Activated CD4-positive, alpha-beta T cell treated with anti-CD3 and anti-CD28 coated beads, Interleukin-2, amount 50 U/mL, for 1 hour (primary cell): ENCODE measurements around the gene CCSER1.
"Not testable (repeated sequence)": the region's sequence is repeated elsewhere in the genome, so short reads cannot be mapped to it uniquely, and the experiment has no call there.

Experiments used
- DNase-seq: peaks from one replicate; pipeline ENCODE4 v3.0.0-alpha.2; 2020

CCSER1 gene

GRCh38 chr4:90745176-90745575 is 618.0 kb downstream of the CCSER1 start:
- DNase-seq: no peak

DNA sequence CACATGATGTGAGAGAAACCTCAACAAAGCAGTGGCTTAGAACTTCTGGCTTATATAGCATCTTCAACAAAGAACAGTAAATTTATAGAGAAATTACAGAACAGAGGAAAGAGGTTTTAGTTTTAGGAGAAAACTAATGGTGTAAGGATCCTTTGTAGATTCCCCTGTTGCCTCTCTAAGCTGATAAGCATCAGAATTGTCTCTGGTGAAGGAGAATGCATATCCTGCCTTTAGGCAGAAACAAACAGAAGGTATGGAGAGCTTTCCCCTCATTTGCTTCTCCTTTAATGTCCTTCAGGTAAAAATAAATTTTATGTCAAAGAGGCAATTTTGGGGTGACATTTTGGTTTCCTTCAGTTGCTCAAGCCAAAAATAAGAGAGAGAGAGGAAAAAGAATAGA is 625.9 kb downstream of the CCSER1 start:
- no peak for DNase-seq

DNA sequence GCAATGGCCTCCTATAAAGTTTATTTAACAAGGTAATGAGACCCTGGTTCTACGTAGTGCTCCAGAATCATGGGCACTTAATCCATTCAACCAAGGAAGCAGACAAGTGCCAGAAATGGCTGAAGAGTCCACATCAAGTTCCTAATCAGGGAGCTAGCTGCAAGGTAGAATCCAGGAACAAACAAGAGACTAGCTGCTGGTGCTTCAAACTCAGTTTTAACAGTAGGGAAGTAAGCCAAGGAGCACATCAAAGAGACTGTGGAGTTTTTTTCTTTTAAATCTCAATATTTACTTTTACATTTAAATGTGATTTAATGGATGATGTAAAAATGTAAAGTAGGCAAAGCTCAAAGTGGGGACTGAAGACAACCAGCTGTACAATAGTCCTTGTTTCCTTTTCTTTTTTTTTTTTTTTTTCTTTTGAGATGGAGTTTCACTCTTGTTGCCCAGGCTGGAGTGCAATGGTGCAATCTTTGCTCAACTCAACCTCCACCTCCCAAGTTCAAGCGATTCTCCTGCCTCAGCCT is 630.4 kb downstream of the CCSER1 start:
- no peak for DNase-seq

DNA sequence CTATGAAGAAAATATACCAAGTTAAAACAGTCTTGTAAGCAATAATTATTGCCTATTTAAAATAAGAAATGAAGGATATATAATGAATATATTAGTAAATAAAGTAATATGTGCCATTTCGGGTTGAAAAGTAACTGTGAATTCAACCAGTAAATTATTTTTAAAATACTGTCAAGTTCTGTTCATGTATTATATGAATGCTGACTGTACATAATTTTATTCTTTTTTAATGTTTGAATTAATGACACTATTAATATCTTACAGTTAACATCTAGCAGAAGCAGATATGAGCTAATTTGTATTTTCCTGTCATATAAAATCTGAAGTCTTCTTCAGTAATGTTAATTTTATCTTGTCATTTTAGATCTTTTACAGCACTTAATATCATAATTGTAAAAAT is 632.9 kb downstream of the CCSER1 start:
- no peak for DNase-seq

- DNase-seq: no peak
These were observed 639.6 kb downstream of the CCSER1 start for GRCh38 chr4:90766837-90767236.

- DNase-seq: no peak
These were observed 642.1 kb downstream of the CCSER1 start for GRCh38 chr4:90769251-90769650.

GRCh38 chr4:90780193-90780592 is 653.0 kb downstream of the CCSER1 start:
- no peak for DNase-seq

DNA sequence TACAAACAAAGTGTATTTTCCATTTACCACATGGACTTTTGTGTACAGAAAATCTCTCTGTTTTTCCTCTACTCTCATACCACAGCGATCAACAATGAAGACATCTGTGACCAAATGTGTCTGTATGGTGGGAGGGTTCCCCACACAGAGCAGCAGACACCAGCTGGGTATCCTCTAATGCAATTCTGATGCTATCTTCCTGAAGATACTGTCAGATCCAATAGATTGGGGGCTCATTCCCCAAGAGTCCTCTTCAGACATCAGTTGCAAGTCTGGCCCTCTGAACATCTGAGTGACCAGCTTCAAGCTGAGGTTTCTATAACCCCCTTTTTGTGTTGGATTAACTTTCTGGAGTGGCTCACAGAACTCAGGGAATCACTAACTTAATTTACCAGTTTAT is 659.4 kb downstream of the CCSER1 start:
- no peak for DNase-seq

DNA sequence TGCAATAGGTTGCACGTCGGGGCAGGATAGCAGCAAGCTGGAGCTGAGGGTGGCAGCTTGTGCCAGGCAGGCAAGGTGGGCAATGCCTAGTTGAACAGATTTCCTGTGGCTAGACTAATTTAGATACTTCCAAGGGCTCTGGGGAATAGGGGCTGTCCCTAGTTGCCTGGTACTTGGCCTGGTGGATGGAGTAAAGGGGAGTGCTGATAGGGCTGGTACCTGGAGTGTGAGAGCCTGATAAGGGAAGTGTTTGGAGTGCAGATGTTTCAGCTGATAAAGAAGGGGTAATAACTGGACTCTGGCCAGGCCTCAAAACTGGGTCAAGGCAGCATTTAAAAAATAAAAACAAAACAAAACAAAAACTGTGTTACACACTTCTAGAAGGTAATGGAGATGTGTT is 665.5 kb downstream of the CCSER1 start:
- DNase-seq: no peak

DNA sequence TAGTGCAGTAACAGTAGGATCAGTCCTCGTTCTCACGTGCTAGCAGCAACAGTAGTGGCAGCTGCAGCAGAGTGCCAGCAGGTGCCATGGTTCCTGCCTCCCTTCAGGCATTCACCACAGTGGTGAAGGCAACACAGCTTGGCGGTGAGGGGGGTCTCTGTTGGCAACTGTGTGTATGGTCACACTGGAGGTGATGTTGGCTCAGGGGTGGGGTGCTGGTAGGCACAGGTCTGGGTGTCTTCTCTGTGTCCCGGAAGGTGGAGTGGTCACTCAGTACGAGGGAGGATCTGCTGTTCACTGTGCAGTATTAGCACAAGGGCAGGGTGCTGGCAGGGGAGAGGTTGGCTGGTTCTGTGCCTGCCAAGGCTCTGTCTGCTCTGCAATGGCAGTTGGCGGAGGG is 671.8 kb downstream of the CCSER1 start:
- no peak for DNase-seq

- DNase-seq: no peak
These were observed 672.7 kb downstream of the CCSER1 start for GRCh38 chr4:90799895-90800294.

DNA sequence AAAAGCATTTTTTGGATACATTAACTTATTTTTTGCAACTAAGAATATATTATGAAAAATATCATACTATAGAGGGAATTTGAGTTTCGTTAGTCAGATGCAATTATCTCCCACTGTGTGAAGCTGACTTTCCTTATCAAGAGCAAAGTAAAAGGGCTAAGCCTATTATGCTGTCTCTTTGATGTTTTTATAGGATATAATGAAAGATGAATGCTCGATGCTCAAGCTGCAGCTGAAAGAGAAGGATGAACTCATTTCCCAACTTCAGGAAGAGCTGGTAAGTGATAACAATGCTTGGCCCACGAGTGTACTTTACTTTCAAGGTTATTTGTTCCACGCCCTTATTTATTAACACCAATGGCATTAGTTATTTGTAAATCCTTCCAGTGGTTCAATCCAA is 688.4 kb downstream of the CCSER1 start:
- no peak for DNase-seq

DNA sequence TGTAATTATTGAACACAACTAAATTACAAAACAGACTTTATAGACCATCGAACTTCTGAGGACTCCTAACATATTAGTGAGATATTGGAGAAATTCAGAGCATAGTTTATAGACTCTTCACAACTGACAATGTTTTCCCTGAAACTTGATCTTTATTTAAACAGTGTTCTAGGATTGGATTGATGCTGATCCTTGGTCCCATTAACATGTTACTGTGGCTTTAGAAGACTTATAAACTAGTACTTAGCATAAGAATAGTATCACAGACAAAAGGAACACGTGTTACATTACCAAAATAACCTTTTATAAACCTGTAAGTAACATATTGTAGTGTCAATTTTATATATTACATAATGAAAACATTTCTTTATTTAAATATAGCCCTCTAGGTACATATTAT is 689.6 kb downstream of the CCSER1 start:
- DNase-seq: no peak

DNA sequence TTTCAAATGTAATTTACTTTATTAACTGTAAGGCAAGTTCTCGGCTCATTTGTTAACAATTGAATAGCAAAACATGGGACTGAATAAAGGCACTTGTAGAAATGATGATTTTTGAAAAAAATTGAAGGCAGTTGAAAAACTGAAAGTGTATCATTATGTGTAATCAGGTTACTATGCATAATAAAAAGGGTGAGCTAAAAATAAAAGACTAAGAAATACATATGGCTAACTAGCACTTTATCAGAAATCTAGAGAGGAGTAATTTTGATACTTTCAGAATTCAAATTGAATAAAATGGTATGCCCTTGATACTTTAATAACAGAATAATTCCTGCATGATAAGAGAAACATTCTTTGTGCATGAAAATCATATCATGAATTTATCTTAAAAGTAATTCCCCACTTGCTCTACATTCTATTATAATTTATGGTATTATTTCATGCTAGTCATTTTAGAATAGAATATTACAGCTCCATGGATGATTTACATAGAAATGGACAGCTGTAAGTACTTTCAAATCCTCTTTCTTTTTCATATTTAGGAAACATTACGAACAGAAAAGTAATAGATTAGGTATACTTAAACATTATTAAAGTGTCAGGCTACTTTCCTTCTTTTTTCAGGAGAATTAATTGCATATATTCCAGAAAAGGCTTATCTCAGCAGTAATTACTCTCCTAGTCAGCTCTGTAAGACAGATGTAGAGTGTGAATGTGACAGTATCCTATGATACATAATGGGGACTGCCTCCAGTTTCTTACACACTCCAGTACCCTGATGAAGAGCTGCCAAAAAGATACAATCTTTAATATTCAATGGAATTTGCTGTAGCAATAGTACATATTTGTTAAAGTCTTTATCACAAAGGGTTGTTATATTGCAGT is 697.3 kb downstream of the CCSER1 start:
- no peak for DNase-seq

DNA sequence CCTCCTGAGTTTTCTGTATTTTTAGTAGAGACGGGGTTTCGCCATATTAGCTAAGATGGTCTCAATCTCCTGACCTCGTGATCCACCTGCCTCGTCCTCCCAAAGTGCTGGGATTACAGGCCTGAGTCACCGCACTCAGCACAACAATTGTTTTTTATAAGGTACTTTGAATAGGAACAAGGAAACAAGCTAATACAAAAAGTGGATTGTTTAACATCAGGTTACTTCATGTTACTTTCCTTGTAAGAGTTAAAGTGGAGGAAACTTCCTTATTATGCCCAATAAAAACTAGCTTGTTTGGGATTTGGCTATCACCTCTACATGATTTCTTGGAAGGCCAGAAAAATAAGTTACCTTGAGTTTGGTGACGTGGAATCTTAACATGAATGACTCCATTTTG is 698.7 kb downstream of the CCSER1 start:
- DNase-seq: no peak

DNA sequence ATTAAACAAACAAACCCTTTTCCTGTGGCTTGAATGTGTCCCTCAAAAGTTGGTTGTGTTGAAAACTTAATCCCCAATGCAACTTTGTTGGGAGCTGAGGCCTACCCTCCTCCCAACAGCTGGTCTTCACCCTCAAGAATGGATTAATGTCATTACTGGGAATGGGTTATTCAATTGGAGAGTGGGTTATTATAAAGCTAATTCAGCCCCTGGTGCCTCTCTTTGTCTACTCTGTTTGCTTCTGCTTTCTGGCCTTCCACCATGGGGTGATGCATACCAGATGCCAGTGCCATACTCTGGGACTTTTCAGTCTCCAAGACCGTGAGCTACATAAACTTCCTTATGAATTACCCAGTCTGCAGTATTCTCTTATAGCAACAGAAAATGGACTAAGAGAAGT is 706.5 kb downstream of the CCSER1 start:
- no peak for DNase-seq

- no peak for DNase-seq
These were observed 710.0 kb downstream of the CCSER1 start for GRCh38 chr4:90837241-90837640.

DNA sequence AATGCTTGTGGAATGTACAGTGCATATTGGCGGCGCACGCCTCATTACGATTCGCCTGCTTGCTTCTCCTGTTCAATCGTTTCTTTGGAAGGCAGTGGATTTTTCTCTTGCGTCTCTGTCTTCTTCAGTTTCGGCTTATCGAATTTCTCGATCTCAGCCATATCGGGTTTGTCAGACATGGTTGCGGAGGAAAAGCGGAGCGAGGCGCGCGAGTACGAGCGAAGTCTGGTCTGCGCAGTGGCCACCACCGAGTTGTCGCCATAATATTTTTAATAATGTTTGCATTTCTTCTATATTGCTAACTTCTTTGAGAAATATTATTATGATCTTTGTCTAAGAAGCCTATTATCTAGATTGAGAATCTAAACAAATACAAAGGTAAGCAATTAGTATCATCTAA is 711.7 kb downstream of the CCSER1 start:
- not testable (repeated sequence) for DNase-seq

DNA sequence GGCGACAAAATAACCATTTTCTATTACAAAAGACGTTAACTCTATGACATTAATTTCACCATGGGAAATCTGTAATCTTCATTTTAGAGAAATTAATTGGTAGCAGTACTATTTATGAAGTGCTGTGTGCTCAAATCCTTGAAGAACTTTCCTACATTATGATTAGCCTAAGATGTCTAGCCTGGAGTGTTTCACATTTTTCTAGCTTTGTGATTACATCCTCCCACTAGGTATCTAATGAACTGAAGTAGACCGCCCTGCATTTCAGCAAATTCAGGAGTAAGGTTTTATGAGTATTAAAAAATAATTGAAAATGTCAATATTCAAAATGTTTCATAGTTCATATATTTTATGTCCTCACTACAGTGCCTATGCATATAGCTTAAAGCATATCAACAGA is 713.1 kb downstream of the CCSER1 start:
- no peak for DNase-seq

DNA sequence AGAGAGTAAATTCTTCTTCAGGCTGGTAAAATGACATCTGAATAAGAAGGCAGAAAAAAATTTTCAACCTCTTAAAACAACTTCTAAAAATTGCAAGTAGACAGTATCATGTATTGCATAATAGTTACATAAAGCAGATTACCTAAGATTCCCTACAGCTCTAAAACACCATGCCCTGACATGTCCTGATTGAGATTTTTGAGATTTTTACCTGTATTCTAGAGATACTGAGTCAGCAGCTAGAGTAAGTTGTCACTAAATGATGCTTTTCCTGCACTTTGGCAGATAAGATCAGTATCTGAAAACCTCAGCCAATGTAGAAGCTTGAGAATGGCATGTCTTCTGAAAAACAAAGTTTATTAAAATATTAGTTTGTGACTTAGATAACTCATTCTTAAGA is 713.6 kb downstream of the CCSER1 start:
- DNase-seq: no peak

GRCh38 chr4:90841676-90842075 is 714.5 kb downstream of the CCSER1 start:
- no peak for DNase-seq

DNA sequence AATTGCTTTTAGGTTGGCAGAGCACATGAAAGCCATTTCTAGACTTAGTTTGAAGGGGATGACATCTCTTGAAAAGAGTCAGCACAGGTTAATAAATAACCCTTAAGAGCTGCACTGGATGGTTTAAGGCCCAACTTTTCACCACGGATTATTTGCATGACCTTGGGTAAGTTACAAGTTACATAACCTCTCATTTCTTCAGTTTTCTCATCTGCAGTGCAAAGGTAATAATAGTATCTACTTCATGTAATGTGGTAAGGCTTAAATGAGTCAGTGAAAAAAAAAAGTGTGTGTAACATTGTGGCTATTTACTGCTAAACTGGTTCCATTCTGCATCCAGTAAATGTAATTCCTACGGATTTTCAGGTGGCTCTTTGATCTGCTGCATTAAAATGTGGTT is 715.8 kb downstream of the CCSER1 start:
- no peak for DNase-seq

- DNase-seq: no peak
These were observed 717.0 kb downstream of the CCSER1 start for GRCh38 chr4:90844241-90844640.

- no peak for DNase-seq
These were observed 718.6 kb downstream of the CCSER1 start for GRCh38 chr4:90845777-90846176.

- DNase-seq: no peak
These were observed 725.0 kb downstream of the CCSER1 start for GRCh38 chr4:90852237-90852636.
